ENCODE data around the gene DRC7. TPM values are rescaled to one million over a fixed set of nuclear protein-coding genes. Genes with fewer than 3 reads are reported as not detected.

The DRC7 gene
- total and polyA plus RNA-seq, 9 of the 15 experiments (the other 6 are each of a cell fraction or from before 2014, with no cell fraction given), result 0.04 to 0.33 (median 0.12) TPM; not detected in 3

GRCh38 chr16:57754354-57755060 is 59.9 kb downstream of the DRC7 start:
- CTCF ChIA-PET (ENCODE audit: low intra/inter-chr PET ratio), result no interaction called here

More at GRCh38 chr16:57754354-57755060, 59.9 kb downstream of the DRC7 start:
- H3K4me3 ChIP-seq, result no peak overlapping the region
- H3K9me1 ChIP-seq (ENCODE audit: control insufficient read depth, insufficient read depth, low read length), result no peaks in the 10 kb centered on the region
- ATAC-seq (no peak), FAIRE-seq (no peak), DNase-seq (ENCODE audit: extremely low read depth in 1 of 4, low spot score in 3 of 4) (no peak)
- H3K79me2 ChIP-seq (ENCODE audit: control insufficient read depth, insufficient read depth, low read length), result no peaks in the 10 kb centered on the region
- H4K20me1 ChIP-seq (replicated peaks; ENCODE audit: control insufficient read depth, insufficient read depth, low read length), result peaks cover 4% of the 10 kb centered on the region
- peaks cover 73% of the 10 kb centered on the region; the same call in 2 of the 3 replicates for H3K36me3 ChIP-seq (ENCODE audit: control insufficient read depth, insufficient read depth, low read length)
- in situ Hi-C loops (cut with MboI) (loop anchor here (10.0 kb wide), 1 partner anchor 250 kb away; the partner anchor contains the start of genes USB1 and ZNF319), intact Hi-C loops (cut with micrococcal nuclease) (no loop called here)
- no peak overlapping the region for H3K4me2 ChIP-seq (ENCODE audit: insufficient read depth, low read length)
- H3K4me1 ChIP-seq (replicated peaks in 1 of 2; ENCODE audit: control insufficient read depth in 2 of 2, insufficient read depth in 2 of 2, low read length in 2 of 2), result peaks cover 0 to 48% of the 10 kb centered on the region in 2 experiments; a peak in 3 of 5 replicates
- H2AFZ ChIP-seq (ENCODE audit: low read depth, low read length), result no peak overlapping the region
- POLR2A ChIA-PET, result no interaction called here
- H3K9me3 ChIP-seq (replicated peaks; ENCODE audit: control insufficient read depth, insufficient read depth, low read depth, low read length), result no peaks in the 10 kb centered on the region
- BruUV-seq (replicated peaks), result no TSS peak
- TF ChIP-seq USF1 (CRISPR knock-in tag; IDR thresholded peaks at IDR 0.05) (no peak), HES1 (IDR thresholded peaks at IDR 0.05; ENCODE audit: low read depth) (no peak), CTCF (IDR thresholded peaks at IDR 0.05 in 2 of 3, conservative IDR thresholded peaks at IDR 0.05 in 1 of 3; ENCODE audit: insufficient read depth in 2 of 3, low read depth in 1 of 3, low read length in 3 of 3) (no peak)
- 75% methylated on average over 8 of the region's 9 CpGs for WGBS (ENCODE audit: insufficient coverage, low coverage, missing lambda C conversion rate)
- H3K9ac ChIP-seq (ENCODE audit: insufficient read depth in 1 of 2, low read depth in 2 of 2, low read length in 2 of 2), result no peak overlapping the region
- no peak overlapping the region for H3K27ac ChIP-seq (ENCODE audit: extremely low read depth, low read depth, low read length)
- H3K27me3 ChIP-seq (ENCODE audit: control insufficient read depth in 2 of 2, insufficient read depth in 2 of 2, low read length in 2 of 2), result no peaks in the 10 kb centered on the region
